CD4-positive, alpha-beta T cell (primary cell): Measurements from ENCODE around the gene KLRK1. TPM values are rescaled to one million over a fixed set of nuclear protein-coding genes. Genes with fewer than 3 reads are reported as not detected.
"Not testable (repeated sequence)": the region's sequence is repeated elsewhere in the genome, so short reads cannot be mapped to it uniquely, and the experiment has no call there.

Source experiments
- ATAC-seq: fragments of 200-7000 bp; cut with Tn5 transposase; one replicate; pipeline ENCODE4 v1.10.0; 2022; ENCODE audit warnings: mild to moderate bottlenecking; ENCODE audit not compliant: poor library complexity
- CTCF ChIA-PET: fragments of 350-600 bp; sonication (Branson Sonifier 250); formaldehyde crosslinking; loops from one replicate; lab custom pipeline; 2021; ENCODE audit warnings: antibody characterized with exemption, inconsistent platforms; lab: Charles Lee
- POLR2A ChIA-PET: fragments of 350-600 bp; sonication (Branson Sonifier 250); formaldehyde crosslinking; loops from one replicate; lab custom pipeline; 2021; ENCODE audit warnings: antibody characterized with exemption, inconsistent platforms; lab: Charles Lee
- DNase-seq, 14 experiments: peaks; one replicate each; pipeline ENCODE4 v3.0.0-alpha.2; 2013 to 2020; ENCODE audit warnings: mixed read lengths in 2 of 14
- H3K27ac ChIP-seq, 2 donors: one replicate each; pipeline versions ENCODE4 v1.5.1 to v1.7.0; 2013; ENCODE audit warnings: low read length in 2 of 2, low read depth in 1 of 2, mild to moderate bottlenecking in 1 of 2
- H3K27me3 ChIP-seq, 2 experiments: 1 replicate in 1 of 2; 2 replicates in 1 of 2; pipeline versions ENCODE4 v1.6.1 to v1.7.0; 2013; ENCODE audit warnings: low read length in 2 of 2, control low read depth in 1 of 2, mild to moderate bottlenecking in 1 of 2, moderate library complexity in 1 of 2; ENCODE audit not compliant: insufficient read depth in 2 of 2, control insufficient read depth in 1 of 2
- H3K36me3 ChIP-seq: one replicate; pipeline ENCODE4 v1.6.1; 2013; ENCODE audit warnings: low read length, control low read depth; ENCODE audit not compliant: insufficient read depth
- H3K4me1 ChIP-seq: one replicate; pipeline ENCODE4 v1.6.1; 2013; ENCODE audit warnings: low read length, control low read depth; ENCODE audit not compliant: insufficient read depth
- H3K4me3 ChIP-seq: one replicate; pipeline ENCODE4 v1.5.1; 2013; ENCODE audit warnings: mild to moderate bottlenecking, low read length, moderate library complexity
- H3K9me3 ChIP-seq, 2 experiments: 1 replicate in 1 of 2; 2 replicates in 1 of 2; pipeline versions ENCODE4 v1.6.1 to v1.7.0; 2013; ENCODE audit warnings: low read length in 2 of 2, mild to moderate bottlenecking in 2 of 2, control low read depth in 1 of 2, moderate library complexity in 1 of 2; ENCODE audit not compliant: control insufficient read depth in 1 of 2, insufficient read depth in 1 of 2
- H3K27ac Mint-ChIP-seq: one replicate; pipeline ENCODE4 v1.8.0; 2020; ENCODE audit warnings: mixed read lengths
- H3K27me3 Mint-ChIP-seq: one replicate; pipeline ENCODE4 v1.8.0; 2021; ENCODE audit warnings: mixed read lengths
- H3K36me3 Mint-ChIP-seq: one replicate; pipeline ENCODE4 v1.8.0; 2021; ENCODE audit warnings: low read depth, mixed read lengths
- H3K4me1 Mint-ChIP-seq: one replicate; pipeline ENCODE4 v1.8.0; 2021; ENCODE audit warnings: low read depth, mixed read lengths
- H3K4me3 Mint-ChIP-seq: one replicate; pipeline ENCODE4 v1.8.0; 2020; ENCODE audit warnings: mild to moderate bottlenecking, mixed read lengths
- H3K9me3 Mint-ChIP-seq: one replicate; pipeline ENCODE4 v1.8.0; 2020; ENCODE audit warnings: mixed read lengths
- CTCF ChIP-seq: fragments of 200-600 bp; IDR thresholded peaks from one replicate; pipeline ENCODE4 v1.8.0; 2022; ENCODE audit warnings: antibody characterized with exemption, mild to moderate bottlenecking
- intact Hi-C, 2 experiments: fragments of 100-400 bp; cut with DNase I in 1 of 2; cut with micrococcal nuclease in 1 of 2; formaldehyde crosslinking; loops; one replicate each; pipeline versions ENCODE4 v1.15.1 to v1.9.0; 2023 to 2025; cut with DNase I, micrococcal nuclease
- total RNA-seq, 174 experiments: library from RNA in 2 of 174; stranded (reverse) in 2 of 174; gene quantifications; one replicate each; pipeline ENCODE4 v1.2.3 and lab custom pipeline; 2021 to 2026

The KLRK1 gene
- total RNA-seq, 2 experiments from 2014 or later: 0.96 to 1.0 TPM

GRCh38 chr12:10354502-10354901 lies 35.3 kb downstream of the KLRK1 start:
- CTCF ChIA-PET: no interaction called here
- no peaks in the 10 kb centered on the region for H3K36me3 Mint-ChIP-seq
- POLR2A ChIA-PET: no interaction called here
- H3K4me1 ChIP-seq: no peaks in the 10 kb centered on the region
- H3K27me3 ChIP-seq: peaks cover 3 to 6% of the 10 kb centered on the region in 2 experiments
- H3K27me3 Mint-ChIP-seq: peaks cover 46% of the 10 kb centered on the region
- no peak overlapping the region for H3K27ac Mint-ChIP-seq
- intact Hi-C loops: no loop called here
- ATAC-seq: no peak
- no peak overlapping the region for H3K4me3 ChIP-seq
- no peaks in the 10 kb centered on the region for H3K9me3 ChIP-seq
- H3K4me3 Mint-ChIP-seq: no peak overlapping the region
- H3K36me3 ChIP-seq: no peaks in the 10 kb centered on the region
- DNase-seq: no peak
- peaks cover 2% of the 10 kb centered on the region for H3K9me3 Mint-ChIP-seq
- no peak for TF ChIP-seq CTCF
- no peaks in the 10 kb centered on the region for H3K4me1 Mint-ChIP-seq
- H3K27ac ChIP-seq: no peak overlapping the region

- intact Hi-C loops: no loop called here
- Mint-ChIP-seq H3K27me3 (peaks cover 46% of the 10 kb centered on the region), H3K36me3 (no peaks in the 10 kb centered on the region), H3K27ac (no peak overlapping the region), H3K9me3 (peaks cover 2% of the 10 kb centered on the region), H3K4me1 (no peaks in the 10 kb centered on the region), H3K4me3 (no peak overlapping the region)
- Histone ChIP-seq H3K4me3 (no peak overlapping the region), H3K27me3 (peaks cover 3 to 6% of the 10 kb centered on the region in 2 experiments), H3K27ac (no peak overlapping the region), H3K4me1 (no peaks in the 10 kb centered on the region), H3K36me3 (no peaks in the 10 kb centered on the region), H3K9me3 (no peaks in the 10 kb centered on the region)
- no peak for ATAC-seq
- no peak for DNase-seq
- no peak for TF ChIP-seq CTCF
- CTCF ChIA-PET: no interaction called here
- POLR2A ChIA-PET: no interaction called here
Measured at GRCh38 chr12:10354071-10354470, 35.8 kb downstream of the KLRK1 start.

- H3K36me3 Mint-ChIP-seq, CTCF ChIA-PET, intact Hi-C loops, ATAC-seq, H3K4me3 ChIP-seq, H3K4me3 Mint-ChIP-seq, H3K27me3 ChIP-seq, H3K27ac Mint-ChIP-seq, H3K4me1 ChIP-seq, H3K36me3 ChIP-seq, DNase-seq, H3K9me3 Mint-ChIP-seq, H3K4me1 Mint-ChIP-seq, H3K27ac ChIP-seq, H3K9me3 ChIP-seq, POLR2A ChIA-PET: not testable (repeated sequence)
- peaks cover 38% of the 10 kb centered on the region for H3K27me3 Mint-ChIP-seq
Measured at GRCh38 chr12:10351457-10351856, 38.4 kb downstream of the KLRK1 start.

GRCh38 chr12:10341892-10342509 lies 47.8 kb downstream of the KLRK1 start:
- POLR2A ChIA-PET: no interaction called here
- H3K36me3 Mint-ChIP-seq: no peaks in the 10 kb centered on the region
- no peak overlapping the region for H3K27ac Mint-ChIP-seq
- Histone ChIP-seq H3K9me3 (no peaks in the 10 kb centered on the region), H3K27ac (no peak overlapping the region), H3K4me1 (no peaks in the 10 kb centered on the region), H3K36me3 (no peaks in the 10 kb centered on the region), H3K4me3 (no peak overlapping the region), H3K27me3 (no peaks in the 10 kb centered on the region)
- DNase-seq (no peak), ATAC-seq (no peak)
- no peaks in the 10 kb centered on the region for H3K4me1 Mint-ChIP-seq
- H3K9me3 Mint-ChIP-seq: no peaks in the 10 kb centered on the region
- H3K4me3 Mint-ChIP-seq: no peak overlapping the region
- intact Hi-C loops: no loop called here
- no peaks in the 10 kb centered on the region for H3K27me3 Mint-ChIP-seq
- no peak for TF ChIP-seq CTCF
- CTCF ChIA-PET: no interaction called here

GRCh38 chr12:10340946-10341345 lies 48.9 kb downstream of the KLRK1 start:
- H3K27ac Mint-ChIP-seq, H3K27me3 Mint-ChIP-seq, H3K4me3 Mint-ChIP-seq: not testable (repeated sequence)

More at GRCh38 chr12:10340946-10341345, 48.9 kb downstream of the KLRK1 start:
- DNase-seq, CTCF ChIA-PET, H3K27ac ChIP-seq, H3K9me3 ChIP-seq, H3K4me1 Mint-ChIP-seq, H3K36me3 Mint-ChIP-seq, ATAC-seq, H3K4me3 ChIP-seq, H3K9me3 Mint-ChIP-seq, intact Hi-C loops, POLR2A ChIA-PET, H3K36me3 ChIP-seq, H3K4me1 ChIP-seq, H3K27me3 ChIP-seq: not testable (repeated sequence)
